GOT3 (cell line): ENCODE measurements around the gene PCNX4.

ENCODE experiments used
- DNase-seq: peaks from one replicate; lab custom pipeline; 2025; ENCODE audit warnings: mixed read lengths; lab: John Stamatoyannopoulos, UW

The PCNX4 gene

GRCh38 chr14:60174352-60175254 is 82.9 kb downstream of the PCNX4 start:
- DNase-seq: no peak

- no peak for DNase-seq
Observed at GRCh38 chr14:60175255-60175902, 83.7 kb downstream of the PCNX4 start.

GRCh38 chr14:60178164-60178563 is 86.4 kb downstream of the PCNX4 start:
- DNase-seq: no peak

- no peak for DNase-seq
Observed at GRCh38 chr14:60178820-60179219, 87.1 kb downstream of the PCNX4 start.

GRCh38 chr14:60179431-60179869 is 87.7 kb downstream of the PCNX4 start:
- no peak for DNase-seq

- DNase-seq: no peak
Observed at GRCh38 chr14:60183138-60183537, 91.4 kb downstream of the PCNX4 start.

- no peak for DNase-seq
Observed at GRCh38 chr14:60183741-60184140, 92.0 kb downstream of the PCNX4 start.

GRCh38 chr14:60184146-60184904 is 92.6 kb downstream of the PCNX4 start:
- no peak for DNase-seq

GRCh38 chr14:60184905-60185555 is 93.3 kb downstream of the PCNX4 start:
- DNase-seq: no peak

- DNase-seq: no peak
Observed at GRCh38 chr14:60188115-60188514, 96.4 kb downstream of the PCNX4 start.

GRCh38 chr14:60188696-60189095 is 97.0 kb downstream of the PCNX4 start:
- DNase-seq: no peak

GRCh38 chr14:60189923-60190840 is 98.5 kb downstream of the PCNX4 start:
- no peak for DNase-seq

GRCh38 chr14:60195179-60195810 is 103.6 kb downstream of the PCNX4 start:
- no peak for DNase-seq

- DNase-seq: no peak
Observed at GRCh38 chr14:60196291-60196690, 104.6 kb downstream of the PCNX4 start.

- DNase-seq: no peak
Observed at GRCh38 chr14:60197629-60198303, 106.0 kb downstream of the PCNX4 start.

GRCh38 chr14:60199321-60199720 is 107.6 kb downstream of the PCNX4 start:
- no peak for DNase-seq

GRCh38 chr14:60204104-60204842 is 112.5 kb downstream of the PCNX4 start:
- no peak for DNase-seq

- no peak for DNase-seq
Observed at GRCh38 chr14:60204843-60205774, 113.4 kb downstream of the PCNX4 start.
